Central memory CD4-positive, alpha-beta T cell (primary cell): ENCODE measurements around the gene OXER1.
"Not testable (repeated sequence)": the region's sequence is repeated elsewhere in the genome, so short reads cannot be mapped to it uniquely, and the experiment has no call there.

Experiments used
- DNase-seq: peaks from one replicate; pipeline ENCODE4 v3.0.0; 2022

The OXER1 gene

GRCh38 chr2:42747422-42747821 lies 16.5 kb downstream of the OXER1 start:
- DNase-seq = no peak

- DNase-seq = no peak
Measured at GRCh38 chr2:42744545-42745082, 19.3 kb downstream of the OXER1 start.

- no peak for DNase-seq
Measured at GRCh38 chr2:42743659-42743990, 20.3 kb downstream of the OXER1 start.

GRCh38 chr2:42742740-42743658 lies 20.9 kb downstream of the OXER1 start:
- DNase-seq = no peak

GRCh38 chr2:42741140-42741539 lies 22.8 kb downstream of the OXER1 start:
- no peak for DNase-seq

- no peak for DNase-seq
Measured at GRCh38 chr2:42736598-42737322, 27.2 kb downstream of the OXER1 start.

- no peak for DNase-seq
Measured at GRCh38 chr2:42733852-42734251, 30.1 kb downstream of the OXER1 start.

GRCh38 chr2:42731316-42731715 lies 32.6 kb downstream of the OXER1 start:
- DNase-seq = not testable (repeated sequence)

- no peak for DNase-seq
Measured at GRCh38 chr2:42726680-42727079, 37.3 kb downstream of the OXER1 start.

- DNase-seq = no peak
Measured at GRCh38 chr2:42725657-42726056, 38.3 kb downstream of the OXER1 start.

GRCh38 chr2:42724886-42725285 lies 39.0 kb downstream of the OXER1 start:
- no peak for DNase-seq

GRCh38 chr2:42723465-42723864 lies 40.5 kb downstream of the OXER1 start:
- DNase-seq = no peak

GRCh38 chr2:42722320-42723190 lies 41.4 kb downstream of the OXER1 start:
- no peak for DNase-seq

- DNase-seq = no peak
Measured at GRCh38 chr2:42721898-42722297, 42.0 kb downstream of the OXER1 start.

- no peak for DNase-seq
Measured at GRCh38 chr2:42714686-42715085, 49.2 kb downstream of the OXER1 start.

GRCh38 chr2:42713920-42714319 lies 50.0 kb downstream of the OXER1 start:
- no peak for DNase-seq

GRCh38 chr2:42712934-42713333 lies 51.0 kb downstream of the OXER1 start:
- DNase-seq = no peak
